ENCODE data around the gene HPDL. TPM values are rescaled to one million over a fixed set of nuclear protein-coding genes. Genes with fewer than 3 reads are reported as not detected.

Gene HPDL
- total and polyA plus RNA-seq, 2 donors, result 0.91 to 6.8 TPM

DNA sequence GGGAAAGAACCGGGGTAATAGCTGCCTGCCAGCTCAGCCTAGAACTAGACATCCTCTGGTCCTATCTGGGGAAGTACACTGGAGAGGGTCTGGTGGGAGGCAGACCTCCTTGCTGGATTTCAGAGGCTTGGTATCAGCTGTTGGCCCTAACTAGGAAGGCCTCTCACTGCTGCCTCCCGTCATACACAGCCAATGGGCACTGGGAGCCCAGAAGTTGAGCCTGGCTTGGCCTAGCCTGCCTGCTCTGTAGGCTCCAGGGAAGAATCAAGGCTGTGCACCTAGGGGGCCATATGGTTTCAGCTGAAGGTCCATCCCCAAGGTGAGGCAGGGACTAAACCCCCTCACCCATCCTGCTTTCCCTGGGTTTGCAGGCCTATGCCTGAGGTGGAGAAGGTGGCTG, 17.8 kb downstream of the HPDL start:
- Histone ChIP-seq H3K4me3 (ENCODE audit: low read length in 2 of 2) (no peak overlapping the region), H3K9me3 (ENCODE audit: control insufficient read depth in 2 of 2, insufficient read depth in 1 of 2, low read length in 1 of 2) (no peaks in the 10 kb centered on the region), H3K36me3 (ENCODE audit: control insufficient read depth in 2 of 2, insufficient read depth in 2 of 2, low read length in 1 of 2) (peaks cover 42 to 51% of the 10 kb centered on the region in 2 donors), H3K27me3 (ENCODE audit: control insufficient read depth in 2 of 2, insufficient read depth in 1 of 2, low read length in 1 of 2) (no peaks in the 10 kb centered on the region), H3K27ac (ENCODE audit: low read depth in 1 of 2, low read length in 1 of 2) (no peak overlapping the region), H3K4me1 (ENCODE audit: control insufficient read depth in 2 of 2, insufficient read depth in 2 of 2, low read length in 2 of 2) (peaks cover 12 to 13% of the 10 kb centered on the region in 2 donors)
- DNase-seq (ENCODE audit: low read depth in 6 of 9, low spot score in 9 of 9), result no peak
- WGBS, result 99% methylated on average over 2 of the region's 2 CpGs

DNA sequence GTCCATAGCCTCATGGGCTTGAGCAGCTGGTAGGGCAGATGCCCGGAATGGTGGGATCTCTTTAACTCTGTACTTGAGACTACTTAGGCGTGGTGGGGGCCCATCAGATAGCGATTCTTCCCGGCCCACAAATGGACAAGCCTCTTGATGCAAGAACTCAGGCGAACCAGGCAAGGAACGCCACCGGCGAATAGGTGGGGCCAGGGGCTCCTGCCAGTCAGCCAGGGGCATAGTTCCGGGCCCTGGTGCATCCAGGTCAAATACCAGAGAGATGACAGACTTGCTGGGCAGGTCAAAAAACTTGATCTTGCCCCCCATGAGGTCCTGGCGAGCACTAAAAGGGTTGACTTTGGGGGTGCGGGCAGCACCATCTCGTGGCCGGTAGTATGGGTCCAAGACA, 18.3 kb downstream of the HPDL start:
- H3K9me3 ChIP-seq (ENCODE audit: control insufficient read depth in 2 of 2, insufficient read depth in 1 of 2, low read length in 1 of 2), result no peaks in the 10 kb centered on the region
- H3K4me1 ChIP-seq (ENCODE audit: control insufficient read depth in 2 of 2, insufficient read depth in 2 of 2, low read length in 2 of 2), result peaks cover 12 to 13% of the 10 kb centered on the region in 2 donors
- no peak for DNase-seq (ENCODE audit: low read depth in 6 of 9, low spot score in 9 of 9)
- WGBS, result 99% methylated on average over 13 of the region's 13 CpGs
- H3K27me3 ChIP-seq (ENCODE audit: control insufficient read depth in 2 of 2, insufficient read depth in 1 of 2, low read length in 1 of 2), result no peaks in the 10 kb centered on the region
- no peak overlapping the region for H3K27ac ChIP-seq (ENCODE audit: low read depth in 1 of 2, low read length in 1 of 2)
- H3K36me3 ChIP-seq (ENCODE audit: control insufficient read depth in 2 of 2, insufficient read depth in 2 of 2, low read length in 1 of 2), result peaks cover 42 to 51% of the 10 kb centered on the region in 2 donors
- H3K4me3 ChIP-seq (ENCODE audit: low read length in 2 of 2), result no peak overlapping the region

DNA sequence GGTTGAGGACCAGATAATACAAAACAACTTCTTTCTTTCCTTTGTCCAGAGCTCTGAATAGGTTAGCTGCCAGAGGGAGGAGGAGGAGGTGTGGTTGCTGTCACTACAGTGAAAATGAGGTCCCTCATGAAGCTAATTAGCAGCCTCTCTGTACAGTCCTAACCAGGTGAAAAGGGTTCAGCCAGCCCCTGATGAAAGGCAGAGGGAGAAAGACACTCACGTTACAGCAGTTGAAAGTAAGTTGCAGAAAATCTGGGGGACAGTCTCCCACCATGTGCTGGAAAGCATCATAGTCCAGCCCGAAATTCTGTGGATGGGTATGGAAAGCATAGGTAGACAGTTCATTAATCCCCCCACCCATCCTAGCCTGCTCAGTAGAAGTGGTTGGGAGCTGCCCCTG, 19.8 kb downstream of the HPDL start:
- DNase-seq (ENCODE audit: low read depth in 6 of 9, low spot score in 9 of 9), result no peak
- Histone ChIP-seq H3K4me1 (ENCODE audit: control insufficient read depth in 2 of 2, insufficient read depth in 2 of 2, low read length in 2 of 2) (peaks cover 2 to 3% of the 10 kb centered on the region in 2 donors), H3K36me3 (ENCODE audit: control insufficient read depth in 2 of 2, insufficient read depth in 2 of 2, low read length in 1 of 2) (peaks cover 39 to 51% of the 10 kb centered on the region in 2 donors), H3K27ac (ENCODE audit: low read depth in 1 of 2, low read length in 1 of 2) (no peak overlapping the region), H3K4me3 (ENCODE audit: low read length in 2 of 2) (no peak overlapping the region), H3K9me3 (ENCODE audit: control insufficient read depth in 2 of 2, insufficient read depth in 1 of 2, low read length in 1 of 2) (no peaks in the 10 kb centered on the region), H3K27me3 (ENCODE audit: control insufficient read depth in 2 of 2, insufficient read depth in 1 of 2, low read length in 1 of 2) (no peaks in the 10 kb centered on the region)
- WGBS, result 95% methylated on average over 2 of the region's 2 CpGs

DNA sequence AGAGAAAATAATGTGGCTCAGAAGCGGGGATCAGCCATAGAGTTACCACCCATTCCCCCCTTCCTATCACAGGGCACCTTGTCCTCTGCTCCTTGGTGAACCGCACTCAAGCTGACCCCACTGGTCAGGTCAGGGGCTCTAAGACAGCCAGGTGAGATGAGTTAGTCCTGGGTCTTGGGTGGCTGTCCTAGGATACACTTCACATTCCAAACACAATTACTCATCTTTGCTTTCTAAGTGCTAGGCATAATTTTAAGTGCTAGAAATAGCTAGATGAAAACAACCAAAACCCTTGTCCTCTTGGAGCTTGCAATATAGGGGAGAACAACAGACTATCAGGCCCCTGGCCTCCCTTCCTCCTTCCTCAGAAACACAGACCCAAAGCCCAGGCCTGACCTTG, 21.3 kb downstream of the HPDL start:
- DNase-seq (ENCODE audit: low read depth in 6 of 9, low spot score in 9 of 9), result no peak
- Histone ChIP-seq H3K36me3 (ENCODE audit: control insufficient read depth in 2 of 2, insufficient read depth in 2 of 2, low read length in 1 of 2) (peaks cover 25 to 37% of the 10 kb centered on the region in 2 donors), H3K4me3 (ENCODE audit: low read length in 2 of 2) (no peak overlapping the region), H3K9me3 (ENCODE audit: control insufficient read depth in 2 of 2, insufficient read depth in 1 of 2, low read length in 1 of 2) (no peaks in the 10 kb centered on the region), H3K27ac (ENCODE audit: low read depth in 1 of 2, low read length in 1 of 2) (peak overlapping the region; percentile 36 to 37), H3K4me1 (ENCODE audit: control insufficient read depth in 2 of 2, insufficient read depth in 2 of 2, low read length in 2 of 2) (no peaks in the 10 kb centered on the region), H3K27me3 (ENCODE audit: control insufficient read depth in 2 of 2, insufficient read depth in 1 of 2, low read length in 1 of 2) (no peaks in the 10 kb centered on the region)
- 99% methylated on average over 2 of the region's 2 CpGs for WGBS

DNA sequence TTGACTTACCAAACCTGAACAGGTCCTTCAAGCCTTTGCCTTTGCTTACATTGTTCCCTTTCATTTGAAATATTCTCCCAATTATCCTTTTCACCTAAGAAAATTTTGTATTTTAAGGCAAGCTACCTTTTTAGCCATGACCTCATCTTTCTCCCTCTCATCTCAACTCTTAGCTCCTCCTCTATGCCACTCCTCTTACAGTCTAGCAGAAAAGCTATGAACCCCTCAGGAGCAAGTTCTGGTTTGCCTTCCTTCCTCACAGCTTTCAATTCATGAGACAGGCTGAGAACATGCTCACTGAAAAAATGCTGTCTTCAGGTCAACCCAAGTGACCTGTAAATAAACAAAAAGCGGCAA, 21.9 kb downstream of the HPDL start:
- 92% methylated on average over 1 of the region's 1 CpG for WGBS
- H3K4me1 ChIP-seq (ENCODE audit: control insufficient read depth in 2 of 2, insufficient read depth in 2 of 2, low read length in 2 of 2), result no peaks in the 10 kb centered on the region
- H3K27me3 ChIP-seq (ENCODE audit: control insufficient read depth in 2 of 2, insufficient read depth in 1 of 2, low read length in 1 of 2), result no peaks in the 10 kb centered on the region
- H3K36me3 ChIP-seq (ENCODE audit: control insufficient read depth in 2 of 2, insufficient read depth in 2 of 2, low read length in 1 of 2), result peaks cover 19 to 34% of the 10 kb centered on the region in 2 donors
- H3K27ac ChIP-seq (ENCODE audit: low read depth in 1 of 2, low read length in 1 of 2), result peak overlapping the region in 1 of 2 donors; percentile 30
- no peak for DNase-seq (ENCODE audit: low read depth in 6 of 9, low spot score in 9 of 9)
- no peak overlapping the region for H3K4me3 ChIP-seq (ENCODE audit: low read length in 2 of 2)
- no peaks in the 10 kb centered on the region for H3K9me3 ChIP-seq (ENCODE audit: control insufficient read depth in 2 of 2, insufficient read depth in 1 of 2, low read length in 1 of 2)

DNA sequence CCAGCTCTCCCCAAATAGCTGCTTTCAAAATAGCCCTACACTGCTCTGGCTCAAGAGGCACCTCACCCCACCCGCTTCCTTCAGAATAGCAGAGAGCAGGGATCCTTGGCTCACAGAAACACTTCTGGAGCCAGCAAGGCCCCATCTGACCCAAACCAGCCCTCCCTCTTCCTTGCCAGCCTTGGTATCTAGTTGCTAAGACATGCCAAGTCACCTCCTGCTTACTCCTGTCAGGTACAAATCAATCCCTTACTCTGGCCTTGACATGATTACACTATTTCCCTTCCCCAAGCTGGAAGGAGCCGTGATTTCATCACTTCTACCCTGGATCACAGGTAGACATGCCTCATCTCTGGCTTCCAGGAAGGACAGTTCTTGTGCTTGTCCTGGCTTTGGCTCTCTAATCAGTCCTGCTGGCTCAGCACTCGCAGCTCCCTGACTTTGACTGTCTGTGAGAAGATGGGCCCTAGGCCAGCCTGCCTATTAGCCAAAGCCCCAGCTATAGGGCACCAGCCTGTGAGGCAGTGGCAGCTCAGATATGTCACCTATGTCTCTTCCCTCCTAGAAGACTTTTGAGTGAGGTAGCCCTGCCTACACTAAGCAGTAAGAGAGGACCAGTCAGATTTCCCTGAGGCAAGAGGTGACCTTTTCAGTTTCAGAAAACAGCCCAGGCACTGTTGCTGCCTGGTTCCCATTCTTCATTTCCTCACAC, 22.4 kb downstream of the HPDL start:
- no peak for DNase-seq (ENCODE audit: low read depth in 6 of 9, low spot score in 9 of 9)
- H3K4me3 ChIP-seq (ENCODE audit: low read length in 2 of 2), result no peak overlapping the region
- no peaks in the 10 kb centered on the region for H3K4me1 ChIP-seq (ENCODE audit: control insufficient read depth in 2 of 2, insufficient read depth in 2 of 2, low read length in 2 of 2)
- peak overlapping the region; percentile 8 to 30 for H3K27ac ChIP-seq (ENCODE audit: low read depth in 1 of 2, low read length in 1 of 2)
- no peaks in the 10 kb centered on the region for H3K27me3 ChIP-seq (ENCODE audit: control insufficient read depth in 2 of 2, insufficient read depth in 1 of 2, low read length in 1 of 2)
- WGBS, result 91% methylated on average over 3 of the region's 3 CpGs
- peaks cover 15 to 29% of the 10 kb centered on the region in 2 donors for H3K36me3 ChIP-seq (ENCODE audit: control insufficient read depth in 2 of 2, insufficient read depth in 2 of 2, low read length in 1 of 2)
- H3K9me3 ChIP-seq (ENCODE audit: control insufficient read depth in 2 of 2, insufficient read depth in 1 of 2, low read length in 1 of 2), result no peaks in the 10 kb centered on the region

DNA sequence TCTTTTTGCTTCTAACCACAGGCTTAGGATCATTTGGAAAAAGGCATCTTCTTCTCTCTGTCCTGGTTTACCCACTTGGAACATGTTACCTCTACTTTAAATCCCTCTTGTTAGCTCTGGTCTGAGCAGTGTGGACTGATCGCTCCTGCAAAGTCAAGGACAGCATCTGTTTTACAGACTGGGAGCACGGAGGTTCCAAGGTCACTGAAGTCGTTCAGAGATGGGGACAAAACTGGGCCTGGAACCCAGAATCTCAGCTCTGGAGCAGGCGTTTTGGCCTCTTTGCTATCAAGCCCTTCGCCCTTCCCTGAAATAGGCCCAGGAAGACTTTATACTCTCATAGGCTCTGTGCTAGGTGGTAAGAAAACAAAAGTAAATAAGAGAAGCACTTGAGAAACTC, 24.8 kb downstream of the HPDL start:
- no peak overlapping the region for H3K4me3 ChIP-seq (ENCODE audit: low read length in 2 of 2)

DNA sequence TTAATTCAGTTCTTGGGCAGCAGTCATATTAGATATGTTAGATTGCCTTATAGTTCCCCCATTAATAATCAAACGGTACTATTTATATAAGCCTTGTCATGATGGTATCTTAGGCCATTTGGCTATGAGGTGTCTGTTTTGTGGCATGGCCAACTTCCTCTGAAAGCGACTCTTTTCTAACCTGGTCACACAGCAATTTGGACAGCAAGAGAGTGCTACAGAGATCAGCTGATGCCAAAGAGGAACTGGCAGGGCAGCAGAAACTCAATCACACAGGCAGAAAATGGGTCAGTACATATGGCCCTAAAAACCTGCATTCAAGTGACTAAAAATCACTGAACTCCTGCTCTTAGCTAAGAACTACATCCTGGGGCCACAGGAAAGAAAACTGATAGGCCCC, 27.0 kb downstream of the HPDL start:
- Histone ChIP-seq H3K4me1 (ENCODE audit: control insufficient read depth in 2 of 2, insufficient read depth in 2 of 2, low read length in 2 of 2) (no peaks in the 10 kb centered on the region), H3K9me3 (ENCODE audit: control insufficient read depth in 2 of 2, insufficient read depth in 1 of 2, low read length in 1 of 2) (no peaks in the 10 kb centered on the region), H3K27ac (ENCODE audit: low read depth in 1 of 2, low read length in 1 of 2) (no peak overlapping the region), H3K4me3 (ENCODE audit: low read length in 2 of 2) (no peak overlapping the region), H3K27me3 (ENCODE audit: control insufficient read depth in 2 of 2, insufficient read depth in 1 of 2, low read length in 1 of 2) (no peaks in the 10 kb centered on the region), H3K36me3 (ENCODE audit: control insufficient read depth in 2 of 2, insufficient read depth in 2 of 2, low read length in 1 of 2) (peaks cover 0 to 5% of the 10 kb centered on the region in 2 donors)
- no peak for DNase-seq (ENCODE audit: low read depth in 6 of 9, low spot score in 9 of 9)
- WGBS, result 95% methylated on average over 2 of the region's 2 CpGs

More for the DNA sequence above, 24.8 kb downstream of the HPDL start:
- no peaks in the 10 kb centered on the region for H3K9me3 ChIP-seq (ENCODE audit: control insufficient read depth in 2 of 2, insufficient read depth in 1 of 2, low read length in 1 of 2)
- WGBS, result 97% methylated on average over 5 of the region's 5 CpGs
- DNase-seq (ENCODE audit: low read depth in 6 of 9, low spot score in 9 of 9), result no peak
- H3K27ac ChIP-seq (ENCODE audit: low read depth in 1 of 2, low read length in 1 of 2), result no peak overlapping the region
- no peaks in the 10 kb centered on the region for H3K27me3 ChIP-seq (ENCODE audit: control insufficient read depth in 2 of 2, insufficient read depth in 1 of 2, low read length in 1 of 2)
- H3K36me3 ChIP-seq (ENCODE audit: control insufficient read depth in 2 of 2, insufficient read depth in 2 of 2, low read length in 1 of 2), result peaks cover 0 to 5% of the 10 kb centered on the region in 2 donors
- H3K4me1 ChIP-seq (ENCODE audit: control insufficient read depth in 2 of 2, insufficient read depth in 2 of 2, low read length in 2 of 2), result no peaks in the 10 kb centered on the region

DNA sequence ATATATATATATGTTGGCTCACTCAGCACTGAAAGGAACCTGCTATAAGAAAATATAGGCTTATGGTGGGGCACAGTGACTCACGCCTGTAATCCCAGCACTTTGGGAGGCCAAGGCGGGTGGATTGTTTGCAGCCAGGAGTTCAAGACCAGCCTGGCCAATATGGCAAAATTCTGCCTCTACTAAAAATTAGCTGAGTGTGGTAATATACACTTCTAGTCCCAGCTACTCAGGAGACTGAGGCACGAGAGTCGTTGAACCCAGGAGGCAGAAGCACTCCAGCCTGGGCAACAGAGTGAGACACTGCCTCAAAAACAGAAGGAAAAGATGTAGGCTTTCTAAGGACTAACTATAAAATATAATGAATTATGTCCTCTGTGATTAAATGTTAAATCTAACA, 28.1 kb downstream of the HPDL start:
- Histone ChIP-seq H3K27ac (ENCODE audit: low read depth in 1 of 2, low read length in 1 of 2) (no peak overlapping the region), H3K27me3 (ENCODE audit: control insufficient read depth in 2 of 2, insufficient read depth in 1 of 2, low read length in 1 of 2) (no peaks in the 10 kb centered on the region), H3K9me3 (ENCODE audit: control insufficient read depth in 2 of 2, insufficient read depth in 1 of 2, low read length in 1 of 2) (no peaks in the 10 kb centered on the region), H3K36me3 (ENCODE audit: control insufficient read depth in 2 of 2, insufficient read depth in 2 of 2, low read length in 1 of 2) (peaks cover 0 to 3% of the 10 kb centered on the region in 2 donors), H3K4me3 (ENCODE audit: low read length in 2 of 2) (no peak overlapping the region), H3K4me1 (ENCODE audit: control insufficient read depth in 2 of 2, insufficient read depth in 2 of 2, low read length in 2 of 2) (no peaks in the 10 kb centered on the region)
- no peak for DNase-seq (ENCODE audit: low read depth in 6 of 9, low spot score in 9 of 9)
- over 99% methylated on average over 4 of the region's 4 CpGs for WGBS
